ENCODE measurements around the gene MTUS2.
A peak's percentile ranks its signal among the peaks of the same experiment; 100 is the strongest.

Gene MTUS2

GRCh38 chr13:29024783-29025182 is 204.6 kb downstream of the MTUS2 start:
- no peak for DNase-seq (ENCODE audit: low read depth)

- DNase-seq (ENCODE audit: low read depth): no peak
These were observed 208.7 kb downstream of the MTUS2 start for GRCh38 chr13:29028868-29029267.

GRCh38 chr13:29038700-29039099 is 218.6 kb downstream of the MTUS2 start:
- no peak for DNase-seq (ENCODE audit: low read depth)

- no peak for DNase-seq (ENCODE audit: low read depth)
These were observed 219.1 kb downstream of the MTUS2 start for GRCh38 chr13:29039212-29039611.

- peak; percentile 2 for DNase-seq (ENCODE audit: low read depth)
These were observed 226.4 kb downstream of the MTUS2 start for GRCh38 chr13:29046588-29046987.

GRCh38 chr13:29049524-29049923 is 229.4 kb downstream of the MTUS2 start:
- DNase-seq (ENCODE audit: low read depth): no peak

- no peak for DNase-seq (ENCODE audit: low read depth)
These were observed 230.6 kb downstream of the MTUS2 start for GRCh38 chr13:29050719-29051118.

GRCh38 chr13:29059800-29060199 is 239.7 kb downstream of the MTUS2 start:
- DNase-seq (ENCODE audit: low read depth): no peak

GRCh38 chr13:29065142-29065541 is 245.0 kb downstream of the MTUS2 start:
- no peak for DNase-seq (ENCODE audit: low read depth)

- no peak for DNase-seq (ENCODE audit: low read depth)
These were observed 247.3 kb downstream of the MTUS2 start for GRCh38 chr13:29067306-29067945.

GRCh38 chr13:29073755-29074154 is 253.6 kb downstream of the MTUS2 start:
- DNase-seq (ENCODE audit: low read depth): no peak

- no peak for DNase-seq (ENCODE audit: low read depth)
These were observed 257.1 kb downstream of the MTUS2 start for GRCh38 chr13:29077051-29077813.

- DNase-seq (ENCODE audit: low read depth): peak; percentile 56
These were observed 260.9 kb downstream of the MTUS2 start for GRCh38 chr13:29081036-29081435.

- DNase-seq (ENCODE audit: low read depth): peak; percentile 8
These were observed 261.7 kb downstream of the MTUS2 start for GRCh38 chr13:29081697-29082440.

- DNase-seq (ENCODE audit: low read depth): no peak
These were observed 279.8 kb downstream of the MTUS2 start for GRCh38 chr13:29099781-29100406.

GRCh38 chr13:29100758-29101157 is 280.6 kb downstream of the MTUS2 start:
- DNase-seq (ENCODE audit: low read depth): no peak

GRCh38 chr13:29101409-29101808 is 281.3 kb downstream of the MTUS2 start:
- no peak for DNase-seq (ENCODE audit: low read depth)

- no peak for DNase-seq (ENCODE audit: low read depth)
These were observed 281.8 kb downstream of the MTUS2 start for GRCh38 chr13:29101905-29102304.

GRCh38 chr13:29103065-29103800 is 283.1 kb downstream of the MTUS2 start:
- DNase-seq (ENCODE audit: low read depth): peak; percentile 33

- no peak for DNase-seq (ENCODE audit: low read depth)
These were observed 284.3 kb downstream of the MTUS2 start for GRCh38 chr13:29104461-29104860.

- DNase-seq (ENCODE audit: low read depth): no peak
These were observed 285.6 kb downstream of the MTUS2 start for GRCh38 chr13:29105779-29106178.

- peak; percentile 53 for DNase-seq (ENCODE audit: low read depth)
These were observed 286.5 kb downstream of the MTUS2 start for GRCh38 chr13:29106651-29107050.
